NCI-H1105 treated with DMSO at 0.1 percent for 48 hours (cell line): Measurements from ENCODE around the gene NOTCH4.
"Not testable (repeated sequence)": the region's sequence is repeated elsewhere in the genome, so short reads cannot be mapped to it uniquely, and the experiment has no call there.

Experiments used
- DNase-seq: peaks from one replicate; lab custom pipeline; 2025; lab: John Stamatoyannopoulos, UW

Gene NOTCH4

DNA sequence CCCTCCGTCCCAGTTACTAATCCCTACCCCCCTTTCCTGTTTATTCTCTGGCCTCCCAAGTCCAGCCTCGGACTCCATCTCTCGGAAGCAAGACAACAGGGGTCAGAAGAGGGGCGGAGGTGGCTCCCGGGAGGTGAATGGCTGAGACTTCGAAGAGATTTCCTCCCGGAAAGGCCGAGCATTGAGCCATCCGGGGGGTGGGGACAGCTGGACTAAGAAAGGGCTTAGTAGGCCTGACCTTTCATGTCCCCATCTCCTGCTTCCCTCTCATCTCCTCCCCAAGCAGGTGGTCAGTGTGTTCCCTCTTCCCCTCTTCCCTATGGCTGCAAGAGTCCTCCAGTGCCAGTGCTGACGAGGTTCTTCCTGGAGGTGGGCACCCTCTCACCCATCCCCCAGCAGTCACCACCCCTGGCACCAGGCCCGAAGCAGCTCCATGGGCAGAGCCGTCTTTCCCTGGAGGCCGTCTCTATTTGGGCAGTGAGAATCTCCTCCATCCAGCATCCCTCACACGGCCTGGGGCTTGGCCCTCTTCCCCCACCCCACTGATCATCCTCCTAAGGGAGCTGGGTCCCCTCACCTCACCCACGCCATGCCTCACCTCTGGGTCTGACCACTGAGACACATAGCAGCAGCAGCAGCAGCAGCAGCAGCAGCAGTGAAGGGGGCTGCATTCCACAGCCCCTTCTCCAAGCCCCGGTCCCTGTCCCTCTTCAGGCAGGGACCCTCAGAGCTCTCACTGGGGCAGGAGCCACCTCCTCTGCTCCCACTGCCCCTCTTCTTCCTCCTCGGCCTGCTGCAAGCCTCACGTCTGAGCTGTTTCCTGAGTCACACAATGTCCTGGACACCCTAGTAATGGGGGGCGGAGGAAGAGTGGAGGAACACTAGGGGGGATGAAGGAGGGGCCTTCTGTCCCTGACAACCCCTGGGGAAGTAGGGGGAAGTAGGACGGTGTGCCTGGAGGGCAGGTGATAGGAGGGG, at the start of gene NOTCH4:
TSS of gene NOTCH4 (minus strand) at position 810 of the 978 bp plus-strand sequence. CDS start at position 671, 139 bp downstream.
- DNase-seq, result no peak

DNA sequence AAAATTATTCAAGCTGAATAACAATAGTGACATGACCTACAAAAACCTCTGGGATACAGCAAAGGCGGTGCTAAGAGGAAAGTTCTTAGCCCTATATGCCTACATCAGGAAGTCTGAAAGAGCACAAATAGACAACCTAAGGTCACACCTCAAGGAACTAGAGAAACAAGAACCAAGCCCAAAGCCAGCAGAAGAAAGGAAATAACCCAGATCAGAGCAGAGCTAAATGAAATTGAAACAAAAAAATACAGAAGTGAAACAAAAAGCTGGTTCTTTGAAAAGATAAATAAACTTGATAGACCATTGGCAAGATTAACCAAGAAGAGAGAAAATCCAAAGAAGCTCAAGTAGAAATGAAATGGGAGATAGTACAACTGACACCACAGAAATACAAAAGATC, 47.6 kb upstream of the NOTCH4 start:
- DNase-seq, result no peak

DNA sequence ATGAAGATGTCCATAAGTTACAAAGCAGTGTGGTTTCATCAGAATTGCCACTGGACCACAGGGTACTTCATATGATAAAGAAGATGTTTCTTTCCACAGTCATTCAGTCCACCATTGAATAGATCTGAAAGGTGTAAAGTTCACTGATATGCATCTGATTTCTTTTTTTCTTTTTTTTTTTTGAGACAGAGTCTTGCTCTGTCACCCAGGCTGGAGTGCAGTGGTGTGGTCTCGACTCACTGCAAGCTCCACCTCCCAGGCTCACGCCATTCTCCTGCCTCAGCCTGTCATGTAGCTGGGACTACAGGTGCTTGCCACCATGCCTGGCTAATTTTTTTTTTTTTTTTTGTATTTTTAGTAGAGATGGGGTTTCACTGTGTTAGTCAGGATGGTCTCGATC, 44.6 kb upstream of the NOTCH4 start:
- DNase-seq, result not testable (repeated sequence)

DNA sequence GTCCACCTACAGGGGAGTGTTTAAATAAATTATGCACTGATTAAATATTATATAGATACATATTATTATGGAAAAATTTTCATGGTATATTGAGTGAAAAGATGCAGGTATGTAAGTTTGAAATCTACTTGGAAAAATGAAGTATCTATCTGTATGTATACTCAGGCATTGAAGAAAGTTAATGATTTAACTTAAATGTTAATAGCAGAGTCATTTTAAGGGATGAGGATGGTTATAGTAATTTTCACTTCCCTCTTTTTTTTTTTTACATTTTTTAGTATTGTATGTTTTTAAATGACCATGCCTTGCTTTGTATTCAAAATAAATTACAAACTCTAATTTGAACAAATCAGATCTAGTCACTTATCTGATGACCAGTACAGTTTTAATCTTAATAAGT, 43.2 kb upstream of the NOTCH4 start:
- DNase-seq, result no peak

DNA sequence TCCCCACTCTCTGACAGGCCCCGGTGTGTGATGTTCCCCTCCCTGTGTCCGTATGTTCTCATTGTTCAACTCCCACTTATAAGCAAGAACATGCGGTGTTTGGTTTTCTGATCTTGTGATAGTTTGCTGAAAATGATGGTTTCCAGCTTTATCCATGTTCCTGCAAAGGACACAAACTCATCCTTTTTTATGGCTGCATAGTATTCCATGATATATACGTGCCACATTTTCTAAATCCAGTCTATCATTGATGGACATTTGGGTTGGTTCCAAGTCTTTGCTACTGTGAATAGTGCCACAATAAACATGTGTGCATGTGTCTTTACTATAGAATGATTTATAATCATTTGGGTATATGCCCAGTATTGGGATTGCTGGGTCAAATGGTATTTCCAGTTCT, 33.4 kb upstream of the NOTCH4 start:
- DNase-seq, result not testable (repeated sequence)

DNA sequence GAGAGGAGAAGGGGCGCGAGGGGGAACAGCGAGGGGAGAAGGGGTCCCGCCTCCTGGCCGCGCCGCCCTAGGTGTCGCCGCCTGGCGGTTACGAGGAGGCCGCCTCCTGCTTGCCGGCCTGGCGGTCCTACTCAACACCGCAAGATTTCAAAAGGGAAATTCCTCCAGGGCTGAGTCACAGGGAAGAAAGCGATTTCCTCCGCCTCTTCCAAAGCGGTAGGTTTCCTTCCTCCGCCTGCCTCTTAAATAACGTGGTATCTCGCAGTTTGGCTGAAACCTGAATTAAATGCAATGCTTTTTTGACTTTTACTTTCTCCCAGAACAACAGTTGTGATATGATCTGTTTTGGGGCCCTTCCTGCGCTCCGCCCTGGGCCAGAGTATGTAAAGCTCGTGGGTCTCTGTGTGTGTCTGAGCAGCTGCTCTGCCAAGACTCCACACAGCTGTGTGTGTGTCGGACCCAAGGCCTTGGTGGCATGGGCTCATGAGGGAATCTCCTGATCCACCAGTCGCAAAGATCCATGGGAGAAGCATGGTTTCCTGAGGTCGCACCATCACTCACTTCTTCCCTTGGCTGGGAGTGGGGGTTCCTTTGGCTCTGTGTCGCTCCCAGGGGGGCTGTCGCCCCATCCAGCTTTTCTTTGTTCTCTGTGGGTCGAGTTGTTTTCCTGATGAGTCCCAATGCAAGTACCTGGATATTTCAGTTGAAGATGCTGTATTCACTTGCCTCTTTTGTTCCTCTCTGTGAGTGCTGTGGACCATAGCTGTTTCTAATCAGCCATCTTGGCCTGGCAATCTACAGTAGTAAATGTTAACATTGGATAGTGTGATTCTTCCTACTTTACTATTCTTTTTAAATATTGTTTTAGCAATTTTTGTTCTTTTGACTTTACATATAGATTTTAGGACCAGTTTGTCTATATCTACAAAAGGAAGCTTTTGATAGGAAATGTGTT, 31.6 kb upstream of the NOTCH4 start:
- no peak for DNase-seq

DNA sequence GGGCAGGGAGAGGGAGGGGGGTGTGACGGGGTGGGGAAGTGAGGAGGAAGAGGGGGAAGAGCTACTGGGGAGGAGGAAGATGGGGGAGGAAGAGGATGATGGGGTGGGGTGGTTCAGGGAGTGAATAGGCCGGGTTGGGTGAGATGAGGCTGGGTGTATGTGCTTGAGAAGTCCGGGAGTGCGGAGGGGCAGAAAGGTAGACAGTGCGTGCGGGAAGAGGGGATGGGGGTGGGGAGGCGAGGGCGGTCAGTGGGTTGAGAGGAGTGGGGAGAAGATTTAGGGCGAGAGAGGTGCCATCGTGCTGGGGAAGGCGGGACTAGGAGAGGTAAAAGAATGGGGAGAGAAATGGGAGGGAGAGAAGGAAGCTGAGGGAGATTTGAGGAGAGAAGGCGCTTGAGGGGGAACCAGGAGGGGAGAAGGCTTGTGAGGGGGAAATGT, 30.9 kb upstream of the NOTCH4 start:
- no peak for DNase-seq

DNA sequence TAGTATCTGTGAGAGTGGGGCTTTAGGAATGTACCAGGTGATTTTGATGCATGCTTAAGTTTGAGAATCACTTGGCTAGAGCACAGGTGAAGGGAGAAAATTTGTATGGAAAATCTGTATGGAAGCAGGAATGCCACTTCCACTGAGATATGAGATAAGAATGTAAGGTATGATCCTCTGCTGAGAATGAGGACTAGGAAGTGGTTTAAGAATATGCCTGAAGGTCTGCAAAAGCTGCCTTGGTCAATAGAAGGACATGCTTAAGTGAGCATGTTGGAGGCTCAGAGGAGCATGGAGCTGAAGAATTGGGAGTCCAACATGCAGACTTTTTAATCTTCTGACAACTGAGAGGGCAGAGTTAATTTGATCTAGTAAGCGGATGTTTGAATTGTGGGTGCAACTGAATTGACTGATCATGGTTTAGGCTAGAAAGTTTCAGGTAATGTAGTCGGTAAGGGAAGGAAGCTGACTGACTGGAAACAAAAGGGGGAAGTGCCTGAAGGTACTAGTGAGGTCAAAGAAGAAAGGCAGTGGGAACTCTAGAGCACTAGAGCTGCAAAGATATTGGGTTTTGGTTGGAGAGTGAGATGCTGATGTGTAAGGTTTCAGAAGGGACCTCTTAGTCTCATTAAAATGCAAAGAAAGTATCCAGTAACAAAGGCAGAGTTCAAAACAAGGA, 28.6 kb upstream of the NOTCH4 start:
- no peak for DNase-seq

DNA sequence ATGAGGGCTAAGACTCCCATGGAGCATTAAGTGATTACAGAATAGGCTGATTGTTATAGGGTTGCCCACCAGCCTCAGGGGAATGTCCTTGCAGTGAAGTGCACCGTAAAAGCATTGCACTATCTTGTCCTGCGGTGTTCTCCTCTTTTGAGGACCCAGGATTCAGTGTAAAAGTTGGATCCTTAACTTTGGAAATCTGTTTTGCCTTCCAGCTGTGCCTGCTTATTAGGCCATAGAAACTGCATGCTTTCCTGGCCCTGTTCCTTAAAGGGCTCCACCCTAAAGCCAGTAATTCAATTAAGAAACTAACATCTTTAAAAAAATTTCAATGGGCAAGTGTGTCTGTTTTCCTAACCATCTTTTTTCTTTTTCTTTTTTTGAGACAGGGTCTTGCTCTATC, 25.4 kb upstream of the NOTCH4 start:
- DNase-seq, result no peak

DNA sequence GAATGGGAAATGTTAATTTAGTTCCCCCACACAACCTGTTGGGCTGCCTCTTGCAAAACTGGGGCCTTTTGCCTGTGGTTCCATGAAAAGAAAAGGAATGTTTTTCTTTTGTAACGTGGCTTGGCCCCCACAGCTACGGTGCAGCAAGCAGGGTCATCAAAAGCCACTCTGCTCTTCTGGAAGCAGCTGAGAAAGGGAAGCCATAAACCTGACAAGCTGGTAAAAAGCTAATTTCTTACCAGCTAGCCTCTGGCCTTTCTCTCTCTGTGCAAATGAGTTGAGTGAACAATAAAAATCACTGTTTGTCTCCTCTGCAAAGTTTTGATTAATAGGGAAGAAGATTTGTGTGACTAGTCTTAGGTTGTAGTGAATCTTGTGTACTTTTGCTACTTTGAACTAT, 23.5 kb upstream of the NOTCH4 start:
- no peak for DNase-seq

DNA sequence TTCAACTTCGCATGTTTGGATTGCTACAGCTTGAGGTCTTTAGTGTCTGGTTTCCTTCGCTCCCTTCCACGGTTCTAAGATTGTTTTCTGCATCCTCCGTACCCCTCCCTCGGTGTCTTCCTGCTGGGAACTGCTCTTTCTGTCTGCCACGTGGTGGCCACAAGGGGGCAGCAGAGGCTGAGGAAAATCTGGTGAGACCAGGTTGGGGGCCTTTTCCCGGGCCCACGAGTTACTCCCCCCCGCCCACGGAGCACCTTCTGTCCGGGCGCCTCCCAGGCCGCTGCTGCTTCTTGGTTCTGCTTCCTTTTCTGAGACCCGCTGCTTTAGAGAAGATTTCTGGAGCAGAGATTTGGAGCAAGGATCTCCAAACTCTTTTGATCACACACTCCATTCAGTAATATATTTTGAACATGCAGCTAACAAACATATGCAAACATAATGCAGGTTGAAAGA, 21.1 kb upstream of the NOTCH4 start:
- peak; percentile 43 for DNase-seq

DNA sequence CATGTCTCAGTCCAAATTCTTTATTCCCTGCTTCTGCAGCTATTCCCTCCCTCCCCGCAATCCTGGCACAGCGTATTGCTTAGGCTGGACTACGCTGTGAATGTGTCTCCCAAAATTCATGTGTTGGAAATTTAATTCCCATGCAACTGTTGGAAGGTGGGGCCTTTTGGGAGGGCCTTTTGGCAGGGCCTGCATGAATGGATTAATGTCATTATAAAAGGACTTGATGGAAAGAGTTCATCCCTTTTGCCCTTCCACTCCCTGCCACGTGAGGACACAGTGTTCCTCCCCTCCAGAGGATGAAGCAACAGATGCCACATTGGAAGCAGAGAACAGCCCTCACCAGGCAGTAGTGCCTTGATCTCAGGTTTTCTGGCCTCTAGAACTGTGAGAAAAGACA, 20.4 kb upstream of the NOTCH4 start:
- no peak for DNase-seq

DNA sequence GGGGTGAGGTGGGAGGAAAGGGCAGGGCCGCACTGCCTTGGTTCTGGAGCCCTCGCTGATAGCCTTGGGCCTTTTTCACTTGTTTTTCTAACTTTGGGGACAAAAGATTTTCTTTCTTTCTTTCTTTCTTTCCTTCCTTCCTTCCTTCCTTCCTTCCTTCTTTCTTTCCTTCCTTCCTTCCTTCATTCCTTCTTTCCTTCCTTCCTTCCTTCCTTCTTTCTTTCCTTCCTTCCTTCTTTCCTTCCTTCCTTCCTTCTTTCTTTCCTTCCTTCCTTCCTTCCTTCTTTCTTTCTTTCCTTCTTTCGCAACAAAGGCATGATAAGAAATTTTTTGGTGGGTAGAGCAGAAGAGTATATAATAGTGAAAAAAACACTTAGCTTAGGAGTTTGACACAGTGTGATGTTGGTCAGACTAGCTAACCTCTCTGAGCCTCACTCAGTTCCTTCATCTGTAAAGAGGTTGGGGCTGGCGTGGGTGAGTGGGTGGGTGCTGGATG, 18.5 kb upstream of the NOTCH4 start:
- not testable (repeated sequence) for DNase-seq

DNA sequence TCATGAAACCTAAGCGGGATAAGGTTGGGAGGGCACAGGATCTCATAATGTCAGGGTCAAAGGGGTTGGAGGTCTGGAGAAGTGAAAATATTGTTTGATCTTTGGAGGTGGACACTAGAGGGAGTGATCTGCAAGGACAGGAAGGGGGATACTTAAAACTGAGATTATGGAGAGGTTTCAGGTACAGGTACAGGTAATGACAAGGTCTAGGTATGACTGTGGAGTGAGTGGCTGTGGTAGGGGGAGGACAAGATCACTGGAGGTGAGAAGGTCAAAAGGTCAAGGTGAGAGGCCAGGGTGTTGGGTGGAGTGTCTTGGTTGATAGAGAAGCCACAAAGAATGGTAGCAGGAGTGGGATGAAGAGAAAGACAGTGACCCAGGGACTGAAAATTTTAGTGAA, 16.8 kb upstream of the NOTCH4 start:
- DNase-seq, result no peak

DNA sequence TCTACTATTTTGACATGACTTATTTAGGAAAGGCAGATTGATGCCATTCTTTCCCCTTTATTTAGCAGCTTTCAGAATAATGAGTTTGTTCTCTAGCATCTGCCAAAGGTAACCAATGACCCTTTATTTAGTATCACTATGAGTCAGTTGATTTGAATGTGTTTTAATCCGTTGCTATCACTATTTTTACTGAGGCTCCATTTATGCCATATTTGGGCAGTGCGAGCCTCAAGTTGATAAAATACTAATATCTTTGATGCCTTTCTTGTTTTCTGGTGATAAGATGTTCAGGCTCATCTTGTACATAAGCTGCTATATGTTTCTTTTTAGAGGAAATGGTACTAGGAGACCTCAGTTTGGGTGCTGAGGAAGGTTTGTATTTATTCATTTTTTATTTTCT, 15.6 kb upstream of the NOTCH4 start:
- no peak for DNase-seq

DNA sequence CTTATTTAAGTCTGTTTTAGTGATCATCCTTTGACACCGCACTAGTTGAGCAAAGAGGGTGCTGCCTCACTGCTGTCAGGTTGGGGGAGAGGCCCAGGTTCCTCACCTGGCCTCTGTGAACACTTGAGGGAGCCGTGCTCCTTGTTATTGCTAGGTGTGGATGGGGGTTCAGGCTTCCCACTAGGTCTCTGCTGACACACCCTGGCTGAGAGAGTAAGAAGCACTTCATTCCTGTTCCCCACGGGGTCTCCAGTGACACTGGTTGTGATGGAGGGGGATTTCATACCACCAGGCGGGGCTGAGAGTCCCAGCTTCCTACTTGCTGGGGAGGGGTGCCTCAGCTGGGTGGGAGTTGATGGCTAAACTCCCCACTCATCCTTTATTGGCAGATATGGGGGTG, 11.1 kb upstream of the NOTCH4 start:
- DNase-seq, result no peak

DNA sequence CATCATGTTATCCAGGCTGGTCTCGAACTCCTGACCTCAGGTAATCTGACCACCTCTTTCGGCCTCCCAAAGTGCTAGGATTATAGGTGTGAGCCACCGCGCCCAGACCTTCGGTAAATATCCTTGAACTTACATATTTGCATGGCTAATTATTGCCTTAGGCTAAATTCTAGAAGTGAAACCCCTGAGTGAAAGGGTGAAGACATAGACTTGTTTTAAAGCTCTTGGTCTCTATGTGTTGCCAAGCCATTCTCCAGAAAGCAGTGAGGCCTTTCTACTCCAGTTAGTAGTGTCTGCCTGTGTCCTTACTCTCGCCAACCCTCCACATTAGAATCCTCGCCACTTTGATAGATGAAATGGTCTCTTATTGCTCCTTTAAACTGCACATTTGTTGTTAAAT, 2.6 kb upstream of the NOTCH4 start:
- no peak for DNase-seq

DNA sequence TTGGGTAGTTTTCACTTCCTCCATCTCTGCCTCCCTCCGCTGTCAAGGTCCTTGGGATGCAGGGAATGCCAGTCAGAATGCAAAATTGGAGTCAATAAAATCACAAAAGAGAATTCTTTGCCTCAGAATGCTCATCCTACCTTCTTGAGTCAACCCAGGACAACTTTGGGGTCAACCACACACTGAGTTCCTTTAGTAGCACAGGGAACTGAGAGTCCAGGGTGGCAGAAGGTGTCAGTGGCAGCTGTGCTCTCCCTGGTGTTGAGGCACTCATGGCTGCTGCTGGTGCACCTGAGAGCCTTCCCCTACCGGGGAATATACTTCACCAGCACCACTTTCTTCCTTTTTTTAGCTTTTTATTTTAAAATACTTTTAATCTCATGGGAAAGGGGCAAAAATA, 829 bp upstream of the NOTCH4 start:
- no peak for DNase-seq

DNA sequence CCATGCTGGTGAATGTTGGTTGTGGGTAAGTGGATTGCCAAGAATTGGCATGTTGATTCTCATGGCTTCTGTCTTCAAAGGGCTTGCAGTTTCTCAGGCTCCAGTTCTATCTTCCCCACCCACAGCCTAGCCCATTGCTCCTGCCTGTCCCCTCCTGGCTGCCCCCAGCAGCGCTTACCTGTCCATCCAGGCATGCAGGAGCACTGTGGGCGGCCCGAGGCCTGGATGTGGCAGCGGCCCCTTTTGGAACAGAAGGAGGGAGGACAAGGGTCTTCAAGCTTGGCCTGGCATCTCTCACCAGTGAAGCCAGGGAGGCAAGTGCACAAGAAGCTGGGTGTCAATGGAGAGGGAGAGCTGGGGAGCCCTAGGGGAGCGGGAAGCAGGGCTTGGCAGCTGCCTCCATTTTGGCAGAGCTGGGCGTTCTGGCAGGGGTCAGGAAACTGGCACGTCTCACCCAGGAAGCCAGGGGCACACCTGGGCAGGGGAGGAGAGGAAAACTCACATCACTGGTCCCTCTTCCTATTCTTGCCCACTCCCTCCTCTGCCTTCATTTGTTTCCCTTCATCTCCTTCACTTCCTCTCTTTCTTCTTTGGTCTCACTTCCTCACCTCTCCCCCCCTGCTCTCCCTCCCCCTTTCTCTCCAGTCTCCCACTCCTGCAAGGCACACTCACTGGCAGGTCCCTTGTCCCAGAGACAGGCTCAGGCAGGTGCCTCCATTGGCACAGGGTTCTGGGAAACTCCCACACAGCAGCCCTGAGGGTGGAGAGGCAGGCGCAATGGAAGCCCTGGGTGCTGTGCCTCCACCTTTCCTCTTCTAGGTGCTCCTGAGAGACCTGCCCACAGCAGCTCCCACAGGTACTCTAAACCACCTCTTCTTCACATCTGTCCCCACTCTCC, 1.3 kb downstream of the NOTCH4 start:
- DNase-seq, result no peak

DNA sequence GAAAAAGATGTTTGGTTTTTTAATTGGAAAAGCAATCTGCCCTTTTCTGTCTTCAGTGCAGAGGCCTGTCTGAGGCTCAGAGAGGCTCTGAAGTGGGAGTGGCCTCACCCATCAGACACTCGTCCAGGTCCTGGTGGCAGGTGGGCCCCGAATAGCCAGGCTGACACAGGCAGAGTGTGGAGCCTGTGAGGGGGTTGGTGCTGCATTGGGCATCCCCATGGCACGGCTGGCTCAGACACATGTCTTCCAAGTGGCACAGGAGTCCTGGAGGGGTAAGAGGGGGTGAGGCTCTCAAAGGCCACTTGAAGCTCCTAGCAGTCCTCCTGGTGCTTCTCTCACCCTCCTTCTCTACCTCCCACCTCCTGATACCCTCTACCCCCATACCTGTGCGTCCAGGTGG, 3.8 kb downstream of the NOTCH4 start:
- no peak for DNase-seq

DNA sequence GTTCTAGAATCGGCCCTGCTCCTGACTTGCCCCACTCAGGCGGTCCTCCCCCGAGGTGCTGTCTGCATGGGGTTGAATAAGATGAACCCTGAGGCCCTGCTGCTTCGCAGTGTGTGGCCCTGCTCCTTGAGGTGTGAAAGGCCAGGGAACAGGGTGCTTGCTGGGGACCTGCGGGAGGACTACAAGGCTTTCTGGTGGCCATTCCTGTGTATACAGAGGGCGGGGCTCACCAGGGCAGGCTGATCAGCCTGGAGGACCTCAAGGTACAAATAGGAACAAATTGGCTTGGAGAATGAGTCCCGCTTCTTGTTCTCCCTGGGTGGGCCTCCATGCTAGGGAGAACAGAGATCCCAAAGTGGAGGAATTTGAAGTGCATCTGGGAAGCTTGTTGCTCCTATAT, 5.7 kb downstream of the NOTCH4 start:
- no peak for DNase-seq
